GM12878 (cell line): ENCODE measurements around the gene OR2H2. TPM values are rescaled to one million over a fixed set of nuclear protein-coding genes. Genes with fewer than 3 reads are reported as not detected.

ENCODE experiments used
- ATAC-seq: fragments of 200-7000 bp; cut with Tn5 transposase; 3 replicates; pipeline ENCODE4 v1.9.1; 2020; ENCODE audit warnings: mild to moderate bottlenecking, moderate library complexity
- BruUV-seq: library from RNA; stranded (reverse); fragments of 400-500 nt; replicated peaks from 2 replicates; lab custom pipeline; 2021; lab: Mats Ljungman, UMichigan
- CTCF ChIA-PET: fragments of 300-600 bp; sonication (Branson Sonifier 250); formaldehyde crosslinking; extraction: SDS; loops from one replicate; lab custom pipeline; 2021; ENCODE audit warnings: inconsistent platforms; lab: Yijun Ruan, JAX
- POLR2A ChIA-PET: fragments of 350-600 bp; formaldehyde crosslinking; extraction: SDS; loops from one replicate; lab custom pipeline; 2021; ENCODE audit warnings: inconsistent platforms; lab: Charles Lee
- RAD21 ChIA-PET: fragments of 300-600 bp; sonication (Branson Sonifier 250); formaldehyde crosslinking; loops from one replicate; lab custom pipeline; 2023; ENCODE audit warnings: antibody characterized with exemption; ENCODE audit not compliant: unreplicated experiment; lab: Charles Lee
- SMC1A ChIA-PET: fragments of 300-600 bp; sonication (Branson Sonifier 250); formaldehyde crosslinking; loops from one replicate; lab custom pipeline; 2023; ENCODE audit not compliant: unreplicated experiment, uncharacterized antibody; lab: Charles Lee
- DNase-seq: peaks from one replicate; pipeline ENCODE4 v3.0.0-alpha.2; 2011; ENCODE audit warnings: low read depth, low spot score
- FAIRE-seq: peaks from 3 replicates; lab custom pipeline; 2011; peaks lifted over from hg19 to GRCh38; lab: Jason Lieb, UNC
- H2AFZ ChIP-seq: 2 replicates; pipeline ENCODE4 v1.6.0; 2011; ENCODE audit warnings: low read depth, low read length, control low read depth; ENCODE audit not compliant: control insufficient read depth
- H3K27ac ChIP-seq: 2 replicates; pipeline ENCODE4 v1.5.1; 2011; ENCODE audit warnings: control low read depth; ENCODE audit not compliant: control insufficient read depth, insufficient read depth
- H3K27me3 ChIP-seq, 2 experiments: replicated peaks in 1 of 2; 2 replicates each; pipeline versions ENCODE4 v1.6.0 to v1.6.1; 2011; ENCODE audit warnings: low read length in 1 of 2; ENCODE audit not compliant: control insufficient read depth in 2 of 2, insufficient read depth in 2 of 2
- H3K36me3 ChIP-seq, 2 experiments: 2 replicates each; pipeline ENCODE4 v1.5.1; 2011; ENCODE audit warnings: low read length in 1 of 2; ENCODE audit not compliant: control insufficient read depth in 2 of 2, insufficient read depth in 2 of 2
- H3K4me1 ChIP-seq: 2 replicates; pipeline ENCODE4 v1.6.1; 2011; ENCODE audit warnings: mild to moderate bottlenecking, low read length, moderate library complexity, mixed read lengths; ENCODE audit not compliant: control insufficient read depth, insufficient read depth
- H3K4me2 ChIP-seq: 2 replicates; pipeline ENCODE4 v1.6.0; 2011; ENCODE audit warnings: control low read depth; ENCODE audit not compliant: control insufficient read depth, insufficient read depth
- H3K4me3 ChIP-seq: fragments of 200-600 bp; sonication (generic); 2 replicates; pipeline ENCODE4 v1.5.1; 2016
- H3K79me2 ChIP-seq: 2 replicates; pipeline ENCODE4 v1.6.0; 2011; ENCODE audit warnings: low read length; ENCODE audit not compliant: control insufficient read depth, insufficient read depth
- H3K9ac ChIP-seq: 2 replicates; pipeline ENCODE4 v1.8.0; 2011; ENCODE audit warnings: low read length, control low read depth, mixed read lengths; ENCODE audit not compliant: control insufficient read depth, insufficient read depth
- H3K9me3 ChIP-seq: replicated peaks from 3 replicates; pipeline ENCODE4 v1.5.1; 2011; ENCODE audit warnings: mild to moderate bottlenecking, low read length; ENCODE audit not compliant: control insufficient read depth, insufficient read depth
- H4K20me1 ChIP-seq: 2 replicates; pipeline ENCODE4 v1.6.0; 2011; ENCODE audit not compliant: control insufficient read depth, insufficient read depth
- CEBPB ChIP-seq, 2 experiments: fragments of 150-350 bp in 1 of 2; IDR thresholded peaks; 2 replicates each; pipeline ENCODE4 v1.6.1; 2012 to 2014; ENCODE audit warnings: low read depth in 2 of 2, low read length in 2 of 2, borderline replicate concordance in 1 of 2, inconsistent platforms in 1 of 2
- EED ChIP-seq: sonication (generic); IDR thresholded peaks from 2 replicates; pipeline ENCODE4 v1.6.1; 2016; ENCODE audit warnings: antibody characterized with exemption, low read depth
- ETV6 ChIP-seq, 2 experiments: fragments of 450-650 bp in 1 of 2; IDR thresholded peaks in 1 of 2; conservative IDR thresholded peaks in 1 of 2; 2 replicates each; pipeline ENCODE4 v1.6.1; 2014; ENCODE audit warnings: antibody characterized with exemption in 1 of 2, borderline replicate concordance in 1 of 2, low read depth in 1 of 2, mild to moderate bottlenecking in 1 of 2, moderate library complexity in 1 of 2
- IKZF1 ChIP-seq: fragments of 450-650 bp; conservative IDR thresholded peaks from 2 replicates; pipeline ENCODE4 v1.6.1; 2017; ENCODE audit warnings: antibody characterized with exemption, mild to moderate bottlenecking
- IKZF2 ChIP-seq, 2 experiments: fragments of 450-650 bp; IDR thresholded peaks; 2 replicates each; pipeline ENCODE4 v1.6.1; 2017; ENCODE audit warnings: mild to moderate bottlenecking in 2 of 2, moderate library complexity in 2 of 2
- KLF5 ChIP-seq: fragments of 450-650 bp; IDR thresholded peaks from 2 replicates; pipeline ENCODE4 v1.6.1; 2014; ENCODE audit warnings: mild to moderate bottlenecking; ENCODE audit not compliant: partially characterized antibody
- NR2C2 ChIP-seq: IDR thresholded peaks from 2 replicates; pipeline ENCODE4 v1.6.1; 2011; ENCODE audit warnings: borderline replicate concordance, low read depth; ENCODE audit not compliant: control insufficient read depth, insufficient read length
- NR2F1 ChIP-seq: fragments of 450-650 bp; conservative IDR thresholded peaks from 2 replicates; pipeline ENCODE4 v1.6.1; 2017; ENCODE audit warnings: mild to moderate bottlenecking
- POU2F2 ChIP-seq: IDR thresholded peaks from 3 replicates; pipeline ENCODE4 v1.6.1; 2011; ENCODE audit warnings: low read depth, mild to moderate bottlenecking, low read length, borderline replicate concordance
- SRF ChIP-seq, 2 experiments: IDR thresholded peaks; 2 replicates each; pipeline ENCODE4 v1.6.1; 2011; ENCODE audit warnings: low read depth in 2 of 2, low read length in 2 of 2, mild to moderate bottlenecking in 1 of 2, moderate library complexity in 1 of 2
- SUPT20H ChIP-seq: IDR thresholded peaks from 2 replicates; pipeline ENCODE4 v1.6.1; 2011; ENCODE audit warnings: low read depth, mild to moderate bottlenecking, low read length, moderate library complexity, borderline replicate concordance; ENCODE audit not compliant: control insufficient read depth
- in situ Hi-C: fragments of 300-500 bp; cut with MboI; formaldehyde crosslinking; loops from 9 replicates; pipeline ENCODE4 v1.14.3; 2018; ENCODE audit warnings: mixed read lengths
- intact Hi-C: fragments of 100-400 bp; cut with micrococcal nuclease; formaldehyde crosslinking; loops from one replicate; pipeline ENCODE4 v1.14.2; 2022; ENCODE audit not compliant: unreplicated experiment
- polyA plus RNA-seq, 11 experiments: library from polyadenylated mRNA; depleted of rRNA in 4 of 11; unstranded in 6 of 11; stranded (reverse) in 5 of 11; fragments of >200 nt; fragmentation: Nextera tagmentation in 4 of 11; fragmentation: Illumina TruSeq in 1 of 11; extraction: Ambion mirVana in 4 of 11; extraction: Trizol in 1 of 11; gene quantifications; 1 replicate in 1 of 11; 2 replicates in 10 of 11; pipeline versions ENCODE4 v1.2.1 to v1.2.3, GENCODE V29; 2011 to 2016; ENCODE audit warnings: inconsistent platforms in 2 of 11, missing spikeins in 2 of 11, low read depth in 1 of 11
- total RNA-seq, 4 experiments: library from RNA; depleted of rRNA in 3 of 4; stranded (reverse); fragments of >200 nt in 3 of 4; fragmentation: Illumina TruSeq in 1 of 4; extraction: Trizol in 1 of 4; gene quantifications; 2 replicates each; pipeline versions ENCODE4 v1.2.1 to v1.2.3, GENCODE V29; 2013 to 2021
- TF ChIP-seq, protein P1 (sequence below): fragments of 150-350 bp; IDR thresholded peaks from 2 replicates; pipeline ENCODE4 v1.6.1; 2016; ENCODE audit warnings: low read depth, low read length
- TF ChIP-seq, protein P2 (sequence below): fragments of 450-650 bp; IDR thresholded peaks from 2 replicates; pipeline ENCODE4 v1.6.1; 2017; ENCODE audit warnings: low read depth, mild to moderate bottlenecking, moderate library complexity
- TF ChIP-seq, protein P3 (sequence below): fragments of 450-650 bp; IDR thresholded peaks from 2 replicates; pipeline ENCODE4 v1.6.1; 2016; ENCODE audit warnings: mild to moderate bottlenecking
- TF ChIP-seq, protein P4 (sequence below): fragments of 450-650 bp; IDR thresholded peaks from 2 replicates; pipeline ENCODE4 v1.6.1; 2017; ENCODE audit warnings: borderline replicate concordance

Gene OR2H2
- total and polyA plus RNA-seq, 10 of the 15 experiments (the other 5 are each of a cell fraction or from before 2014, with no cell fraction given) = not detected

- intact Hi-C loops = no loop called here
- no peaks in the 10 kb centered on the region for H4K20me1 ChIP-seq
- H3K4me2 ChIP-seq = no peak overlapping the region
- DNase-seq (no peak), FAIRE-seq (no peak), ATAC-seq (peak; percentile 16; the same call in 2 of the 3 replicates)
- H2AFZ ChIP-seq = no peak overlapping the region
- H3K79me2 ChIP-seq = no peaks in the 10 kb centered on the region
- POLR2A ChIA-PET = no interaction called here
- no TSS peak for BruUV-seq
- in situ Hi-C loops = no loop called here
- RAD21 ChIA-PET = no interaction called here
- H3K9me3 ChIP-seq = no peaks in the 10 kb centered on the region
- no peaks in the 10 kb centered on the region for H3K36me3 ChIP-seq
- TF ChIP-seq NR2C2 (no peak), CEBPB (IDR thresholded peaks at IDR 0.05; ENCODE audit: borderline replicate concordance in 1 of 2, low read depth in 2 of 2, low read length in 2 of 2) (no peak), EED (0 out of 2 replicates have a peak, but pooled peaks have one; percentile 31), POU2F2 (no peak), IKZF2 (IDR thresholded peaks at IDR 0.05) (peak; percentile 57 to 61; a peak in 2 of 4 replicates), SRF (IDR thresholded peaks at IDR 0.05; ENCODE audit: low read depth in 2 of 2, low read length in 2 of 2) (no peak), KLF5 (no peak), SUPT20H (no peak), IKZF1 (peak; percentile 79), ETV6 (conservative IDR thresholded peaks at IDR 0.05 in 1 of 2, IDR thresholded peaks at IDR 0.05 in 1 of 2; ENCODE audit: borderline replicate concordance in 1 of 2, low read depth in 1 of 2) (no peak), NR2F1 (peak; percentile 79)
- TF ChIP-seq, protein P1, sequence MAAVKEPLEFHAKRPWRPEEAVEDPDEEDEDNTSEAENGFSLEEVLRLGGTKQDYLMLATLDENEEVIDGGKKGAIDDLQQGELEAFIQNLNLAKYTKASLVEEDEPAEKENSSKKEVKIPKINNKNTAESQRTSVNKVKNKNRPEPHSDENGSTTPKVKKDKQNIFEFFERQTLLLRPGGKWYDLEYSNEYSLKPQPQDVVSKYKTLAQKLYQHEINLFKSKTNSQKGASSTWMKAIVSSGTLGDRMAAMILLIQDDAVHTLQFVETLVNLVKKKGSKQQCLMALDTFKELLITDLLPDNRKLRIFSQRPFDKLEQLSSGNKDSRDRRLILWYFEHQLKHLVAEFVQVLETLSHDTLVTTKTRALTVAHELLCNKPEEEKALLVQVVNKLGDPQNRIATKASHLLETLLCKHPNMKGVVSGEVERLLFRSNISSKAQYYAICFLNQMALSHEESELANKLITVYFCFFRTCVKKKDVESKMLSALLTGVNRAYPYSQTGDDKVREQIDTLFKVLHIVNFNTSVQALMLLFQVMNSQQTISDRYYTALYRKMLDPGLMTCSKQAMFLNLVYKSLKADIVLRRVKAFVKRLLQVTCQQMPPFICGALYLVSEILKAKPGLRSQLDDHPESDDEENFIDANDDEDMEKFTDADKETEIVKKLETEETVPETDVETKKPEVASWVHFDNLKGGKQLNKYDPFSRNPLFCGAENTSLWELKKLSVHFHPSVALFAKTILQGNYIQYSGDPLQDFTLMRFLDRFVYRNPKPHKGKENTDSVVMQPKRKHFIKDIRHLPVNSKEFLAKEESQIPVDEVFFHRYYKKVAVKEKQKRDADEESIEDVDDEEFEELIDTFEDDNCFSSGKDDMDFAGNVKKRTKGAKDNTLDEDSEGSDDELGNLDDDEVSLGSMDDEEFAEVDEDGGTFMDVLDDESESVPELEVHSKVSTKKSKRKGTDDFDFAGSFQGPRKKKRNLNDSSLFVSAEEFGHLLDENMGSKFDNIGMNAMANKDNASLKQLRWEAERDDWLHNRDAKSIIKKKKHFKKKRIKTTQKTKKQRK = no peak
- TF ChIP-seq, protein P2, sequence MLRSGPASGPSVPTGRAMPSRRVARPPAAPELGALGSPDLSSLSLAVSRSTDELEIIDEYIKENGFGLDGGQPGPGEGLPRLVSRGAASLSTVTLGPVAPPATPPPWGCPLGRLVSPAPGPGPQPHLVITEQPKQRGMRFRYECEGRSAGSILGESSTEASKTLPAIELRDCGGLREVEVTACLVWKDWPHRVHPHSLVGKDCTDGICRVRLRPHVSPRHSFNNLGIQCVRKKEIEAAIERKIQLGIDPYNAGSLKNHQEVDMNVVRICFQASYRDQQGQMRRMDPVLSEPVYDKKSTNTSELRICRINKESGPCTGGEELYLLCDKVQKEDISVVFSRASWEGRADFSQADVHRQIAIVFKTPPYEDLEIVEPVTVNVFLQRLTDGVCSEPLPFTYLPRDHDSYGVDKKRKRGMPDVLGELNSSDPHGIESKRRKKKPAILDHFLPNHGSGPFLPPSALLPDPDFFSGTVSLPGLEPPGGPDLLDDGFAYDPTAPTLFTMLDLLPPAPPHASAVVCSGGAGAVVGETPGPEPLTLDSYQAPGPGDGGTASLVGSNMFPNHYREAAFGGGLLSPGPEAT = peak; percentile 58; the same call in 1 of the 2 replicates
- TF ChIP-seq, protein P3, sequence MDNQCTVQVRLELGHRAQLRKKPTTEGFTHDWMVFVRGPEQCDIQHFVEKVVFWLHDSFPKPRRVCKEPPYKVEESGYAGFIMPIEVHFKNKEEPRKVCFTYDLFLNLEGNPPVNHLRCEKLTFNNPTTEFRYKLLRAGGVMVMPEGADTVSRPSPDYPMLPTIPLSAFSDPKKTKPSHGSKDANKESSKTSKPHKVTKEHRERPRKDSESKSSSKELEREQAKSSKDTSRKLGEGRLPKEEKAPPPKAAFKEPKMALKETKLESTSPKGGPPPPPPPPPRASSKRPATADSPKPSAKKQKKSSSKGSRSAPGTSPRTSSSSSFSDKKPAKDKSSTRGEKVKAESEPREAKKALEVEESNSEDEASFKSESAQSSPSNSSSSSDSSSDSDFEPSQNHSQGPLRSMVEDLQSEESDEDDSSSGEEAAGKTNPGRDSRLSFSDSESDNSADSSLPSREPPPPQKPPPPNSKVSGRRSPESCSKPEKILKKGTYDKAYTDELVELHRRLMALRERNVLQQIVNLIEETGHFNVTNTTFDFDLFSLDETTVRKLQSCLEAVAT = no peak
- TF ChIP-seq, protein P4, sequence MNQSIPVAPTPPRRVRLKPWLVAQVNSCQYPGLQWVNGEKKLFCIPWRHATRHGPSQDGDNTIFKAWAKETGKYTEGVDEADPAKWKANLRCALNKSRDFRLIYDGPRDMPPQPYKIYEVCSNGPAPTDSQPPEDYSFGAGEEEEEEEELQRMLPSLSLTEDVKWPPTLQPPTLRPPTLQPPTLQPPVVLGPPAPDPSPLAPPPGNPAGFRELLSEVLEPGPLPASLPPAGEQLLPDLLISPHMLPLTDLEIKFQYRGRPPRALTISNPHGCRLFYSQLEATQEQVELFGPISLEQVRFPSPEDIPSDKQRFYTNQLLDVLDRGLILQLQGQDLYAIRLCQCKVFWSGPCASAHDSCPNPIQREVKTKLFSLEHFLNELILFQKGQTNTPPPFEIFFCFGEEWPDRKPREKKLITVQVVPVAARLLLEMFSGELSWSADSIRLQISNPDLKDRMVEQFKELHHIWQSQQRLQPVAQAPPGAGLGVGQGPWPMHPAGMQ = no peak
- no peak overlapping the region for H3K27ac ChIP-seq
- CTCF ChIA-PET = interaction anchor here (0.8 to 1.3 kb wide), 2 partner anchors 13 to 29 kb away, joined by 3 read pairs; no protein-coding TSS in a partner anchor
- no peak overlapping the region for H3K4me3 ChIP-seq
- H3K9ac ChIP-seq = no peak overlapping the region
- H3K27me3 ChIP-seq = no peaks in the 10 kb centered on the region
- H3K4me1 ChIP-seq = 0 out of 2 replicates have a peak, but pooled peaks cover 2% of the 10 kb centered on the region
- SMC1A ChIA-PET = no interaction called here
Measured at GRCh38 chr6:29561091-29561490, 23.8 kb upstream of the OR2H2 start.
